HepG2 (cell line): ENCODE measurements around the gene NFE2L1. TPM values are rescaled to one million over a fixed set of nuclear protein-coding genes. Genes with fewer than 3 reads are reported as not detected.

ENCODE experiments used
- ADNP ChIP-seq: sonication (generic); formaldehyde crosslinking; IDR thresholded peaks from 2 replicates; pipeline ENCODE4 v1.4.0; 2020; ENCODE audit warnings: missing genetic modification reagents
- BCL3 ChIP-seq: sonication (generic); formaldehyde crosslinking; IDR thresholded peaks from 2 replicates; pipeline ENCODE4 v1.5.1; 2020; ENCODE audit warnings: mild to moderate bottlenecking, missing genetic modification reagents, moderate library complexity
- KIAA2018 ChIP-seq: sonication (generic); formaldehyde crosslinking; IDR thresholded peaks from 2 replicates; pipeline ENCODE4 v1.5.0; 2020; ENCODE audit warnings: mild to moderate bottlenecking, missing genetic modification reagents, borderline replicate concordance
- MBNL3 ChIP-seq: fragments of 250-450 bp; sonication (Bioruptor Pico); conservative IDR thresholded peaks from 2 replicates; pipeline ENCODE4 v1.8.0; 2022; ENCODE audit warnings: mild to moderate bottlenecking, inconsistent platforms
- NFIB ChIP-seq: sonication (generic); formaldehyde crosslinking; IDR thresholded peaks from 2 replicates; pipeline ENCODE4 v1.9.0; 2021; ENCODE audit warnings: missing genetic modification reagents, mild to moderate bottlenecking, borderline replicate concordance
- REL ChIP-seq: sonication (generic); formaldehyde crosslinking; conservative IDR thresholded peaks from 2 replicates; pipeline ENCODE4 v1.8.0; 2022; ENCODE audit warnings: mild to moderate bottlenecking, missing genetic modification reagents, moderate library complexity
- REST ChIP-seq, 2 experiments: IDR thresholded peaks; 2 replicates each; pipeline ENCODE4 v1.6.1; 2011 to 2012; ENCODE audit warnings: low read length in 2 of 2, borderline replicate concordance in 1 of 2, low read depth in 1 of 2, mild to moderate bottlenecking in 1 of 2, moderate library complexity in 1 of 2
- ZNF800 ChIP-seq: sonication (generic); formaldehyde crosslinking; IDR thresholded peaks from 2 replicates; pipeline ENCODE4 v1.4.0; 2020; ENCODE audit warnings: missing genetic modification reagents
- ZSCAN22 ChIP-seq: sonication (generic); formaldehyde crosslinking; IDR thresholded peaks from 2 replicates; pipeline ENCODE4 v1.4.0; 2020; ENCODE audit warnings: mild to moderate bottlenecking, missing genetic modification reagents
- polyA plus RNA-seq, 8 experiments: library from polyadenylated mRNA; depleted of rRNA in 3 of 8; stranded (reverse) in 7 of 8; unstranded in 1 of 8; fragments of >200 nt; fragmentation: Illumina TruSeq in 4 of 8; extraction: Trizol in 4 of 8; gene quantifications; 2 replicates each; pipeline versions ENCODE4 v1.2.1 to v1.2.3, GENCODE V29; 2011 to 2016; ENCODE audit warnings: low read depth in 4 of 8, missing spikeins in 1 of 8, mixed read lengths in 1 of 8; ENCODE audit not compliant: insufficient read depth in 1 of 8
- total RNA-seq, 5 experiments: library from RNA; depleted of rRNA; stranded (reverse); fragments of >200 nt; fragmentation: Illumina TruSeq; extraction: Trizol; gene quantifications; 2 replicates each; pipeline ENCODE4 v1.2.3, GENCODE V29; 2016; ENCODE audit warnings: low read depth in 1 of 5
- TF ChIP-seq, protein P1 (sequence below): sonication (generic); formaldehyde crosslinking; IDR thresholded peaks from 2 replicates; pipeline ENCODE4 v1.4.0; 2020; ENCODE audit warnings: mild to moderate bottlenecking, missing genetic modification reagents

NFE2L1 gene
- total and polyA plus RNA-seq, 2 of the 13 experiments (the other 11 are each of a cell fraction or from before 2014, with no cell fraction given) = 67.0 to 234 TPM

DNA sequence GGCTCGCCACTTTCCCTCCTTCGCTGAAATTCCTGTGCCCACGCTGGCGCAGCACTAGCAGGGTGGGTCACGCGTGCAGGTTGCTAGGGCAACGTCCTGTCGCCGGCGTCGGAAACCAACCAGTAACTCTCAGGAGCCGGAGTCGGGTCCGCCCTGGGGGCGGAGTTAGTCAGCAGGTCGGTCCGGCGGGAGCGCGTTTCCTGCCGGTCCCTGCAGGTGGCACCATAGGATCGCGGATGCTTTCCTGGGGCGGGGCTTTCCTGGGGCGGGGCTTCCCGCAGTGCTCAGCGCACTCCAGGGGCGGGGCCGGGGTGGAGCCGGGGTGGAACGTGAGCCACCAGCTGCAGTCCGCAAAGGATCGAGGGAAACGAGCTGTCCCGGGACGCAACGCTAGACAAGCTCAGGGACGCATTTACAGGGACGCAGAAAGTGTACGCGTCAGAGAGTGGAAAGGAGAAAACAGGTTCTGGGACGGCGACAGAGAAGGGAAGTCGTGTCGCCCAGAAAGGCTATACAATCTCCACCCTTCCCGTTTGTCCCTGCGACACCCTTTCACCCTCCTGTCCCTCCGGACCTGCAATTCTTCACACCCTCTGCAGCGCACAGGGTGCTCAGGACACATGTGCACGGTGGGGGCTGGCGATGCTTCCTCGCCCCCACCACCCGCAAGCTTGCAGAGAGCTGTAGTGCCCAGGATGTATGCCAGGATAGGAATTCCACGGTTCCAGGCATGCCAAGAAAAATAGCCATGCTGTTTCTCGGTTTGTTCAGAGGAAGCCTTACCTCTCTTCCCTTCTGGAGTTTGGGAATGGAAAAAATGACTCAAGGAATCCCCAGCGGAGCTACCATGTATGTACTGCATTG is 22.9 kb upstream of the NFE2L1 start (continued):
- TF ChIP-seq REST (IDR thresholded peaks at IDR 0.05; ENCODE audit: borderline replicate concordance in 1 of 2, low read depth in 1 of 2, low read length in 2 of 2) (no peak), BCL3 (CRISPR knock-in tag) (no peak), KIAA2018 (CRISPR knock-in tag) (no peak), ZSCAN22 (CRISPR knock-in tag) (no peak), ADNP (CRISPR knock-in tag) (no peak), NFIB (no peak), REL (no peak), ZNF800 (CRISPR knock-in tag) (no peak), MBNL3 (no peak)
- TF ChIP-seq, protein P1, sequence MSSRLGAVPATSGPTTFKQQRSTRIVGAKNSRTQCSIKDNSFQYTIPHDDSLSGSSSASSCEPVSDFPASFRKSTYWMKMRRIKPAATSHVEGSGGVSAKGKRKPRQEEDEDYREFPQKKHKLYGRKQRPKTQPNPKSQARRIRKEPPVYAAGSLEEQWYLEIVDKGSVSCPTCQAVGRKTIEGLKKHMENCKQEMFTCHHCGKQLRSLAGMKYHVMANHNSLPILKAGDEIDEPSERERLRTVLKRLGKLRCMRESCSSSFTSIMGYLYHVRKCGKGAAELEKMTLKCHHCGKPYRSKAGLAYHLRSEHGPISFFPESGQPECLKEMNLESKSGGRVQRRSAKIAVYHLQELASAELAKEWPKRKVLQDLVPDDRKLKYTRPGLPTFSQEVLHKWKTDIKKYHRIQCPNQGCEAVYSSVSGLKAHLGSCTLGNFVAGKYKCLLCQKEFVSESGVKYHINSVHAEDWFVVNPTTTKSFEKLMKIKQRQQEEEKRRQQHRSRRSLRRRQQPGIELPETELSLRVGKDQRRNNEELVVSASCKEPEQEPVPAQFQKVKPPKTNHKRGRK (CRISPR knock-in tag) = no peak
